Testis (tissue), 3 donors: ENCODE measurements around the gene RBMS2. TPM values are rescaled to one million over a fixed set of nuclear protein-coding genes. Genes with fewer than 3 reads are reported as not detected.

ENCODE experiments used
- DNase-seq: peaks from one replicate; pipeline ENCODE4 v3.0.0-alpha.2; 2019
- H3K27ac ChIP-seq, 2 donors: fragments of 200-600 bp; sonication (generic); one replicate each; pipeline ENCODE4 v1.5.1; 2019
- H3K27me3 ChIP-seq: fragments of 200-600 bp; sonication (generic); one replicate; pipeline ENCODE4 v1.5.1; 2019
- H3K36me3 ChIP-seq: fragments of 200-600 bp; sonication (generic); one replicate; pipeline ENCODE4 v1.5.1; 2017; ENCODE audit warnings: low read depth; ENCODE audit errors: missing control alignments
- H3K4me1 ChIP-seq: fragments of 200-600 bp; sonication (generic); one replicate; pipeline ENCODE4 v1.5.1; 2019
- H3K4me3 ChIP-seq, 2 donors: fragments of 200-600 bp; sonication (generic); one replicate each; pipeline ENCODE4 v1.5.1; 2017 to 2019
- H3K9me3 ChIP-seq: fragments of 200-600 bp; sonication (generic); one replicate; pipeline ENCODE4 v1.5.1; 2017
- CTCF ChIP-seq, 3 experiments: fragments of 450-650 bp in 2 of 3; fragments of 200-600 bp in 1 of 3; sonication (generic) in 1 of 3; IDR thresholded peaks; one replicate each; pipeline ENCODE4 v1.5.1; 2016 to 2019; ENCODE audit warnings: antibody characterized with exemption in 3 of 3, mild to moderate bottlenecking in 2 of 3, moderate library complexity in 1 of 3
- POLR2A ChIP-seq: fragments of 450-650 bp; IDR thresholded peaks from one replicate; pipeline ENCODE4 v1.6.1; 2017; ENCODE audit warnings: antibody characterized with exemption, mild to moderate bottlenecking, moderate library complexity
- WGBS, 2 donors: methylation state at CpG; one replicate each; pipeline ENCODE4 v1.1.5; 2018; 5-methylcytosine and 5-hydroxymethylcytosine counted together
- intact Hi-C: fragments of 100-400 bp; cut with DNase I; formaldehyde crosslinking; loops from one replicate; pipeline ENCODE4 v1.15.1; 2023; ENCODE audit warnings: low total_unique reads
- polyA plus RNA-seq: library from polyadenylated mRNA; stranded (reverse); fragments of 350-450 nt; fragmentation: Illumina TruSeq; extraction: RNeasy Lipid Tissue Mini Kit (QIAGEN cat#74804); gene quantifications from one replicate; pipeline ENCODE4 v1.2.3, GENCODE V29; 2014; ENCODE audit warnings: low read depth, low replicate concordance; ENCODE audit not compliant: insufficient read depth
- small RNA-seq, 2 donors: library from RNA; depleted of rRNA; stranded (forward); fragments of <200 nt; gene quantifications; one replicate each; pipeline ENCODE3, GENCODE V24; 2016
- total RNA-seq, 2 donors: library from RNA; depleted of rRNA; stranded (reverse); fragments of >200 nt; gene quantifications; one replicate each; pipeline ENCODE4 v1.2.3, GENCODE V29; 2016

RBMS2 gene
- total and polyA plus RNA-seq, 3 donors from 2014 or later, result 12.8 to 15.8 (median 12.8) TPM

GRCh38 chr12:56637621-56638020 lies 116.0 kb downstream of the RBMS2 start:
- Histone ChIP-seq H3K36me3 (no peaks in the 10 kb centered on the region), H3K27ac (peak overlapping the region in 1 of 2 donors; percentile 98), H3K9me3 (no peaks in the 10 kb centered on the region), H3K27me3 (no peaks in the 10 kb centered on the region), H3K4me1 (peaks cover 22% of the 10 kb centered on the region), H3K4me3 (no peak overlapping the region)
- WGBS, 2 donors, result 54 to 65% methylated on average over 2 of the region's 2 CpGs
- no peak for TF ChIP-seq POLR2A
- TF ChIP-seq CTCF (IDR thresholded peaks at IDR 0.05), result no peak
- no peak for DNase-seq
- intact Hi-C loops, result no loop called here

GRCh38 chr12:56641219-56641618 lies 119.6 kb downstream of the RBMS2 start:
- WGBS, 2 donors, result 84 to 87% methylated on average over 6 of the region's 6 CpGs
- TF ChIP-seq CTCF (IDR thresholded peaks at IDR 0.05) (no peak), POLR2A (no peak)
- H3K27ac ChIP-seq, result no peak overlapping the region
- H3K4me1 ChIP-seq, result peaks cover 14% of the 10 kb centered on the region
- intact Hi-C loops, result no loop called here
- H3K9me3 ChIP-seq, result no peaks in the 10 kb centered on the region
- no peak for DNase-seq
- H3K27me3 ChIP-seq, result no peaks in the 10 kb centered on the region
- H3K36me3 ChIP-seq, result no peaks in the 10 kb centered on the region
- H3K4me3 ChIP-seq, result no peak overlapping the region

GRCh38 chr12:56644654-56645053 lies 123.0 kb downstream of the RBMS2 start:
- DNase-seq, result no peak
- WGBS, 2 donors, result 26 to 36% methylated on average over 4 of the region's 4 CpGs
- intact Hi-C loops, result no loop called here
- Histone ChIP-seq H3K27ac (peak overlapping the region; percentile 89 to 95), H3K4me3 (peak overlapping the region; percentile 84 to 98), H3K27me3 (no peaks in the 10 kb centered on the region), H3K36me3 (no peaks in the 10 kb centered on the region), H3K9me3 (no peaks in the 10 kb centered on the region), H3K4me1 (peaks cover 14% of the 10 kb centered on the region)
- TF ChIP-seq CTCF (IDR thresholded peaks at IDR 0.05) (no peak), POLR2A (no peak)

- peak overlapping the region; percentile 89 to 95 for H3K27ac ChIP-seq
- intact Hi-C loops, result no loop called here
- WGBS, 2 donors, result 0% methylated on average over 29 of the region's 29 CpGs
- no peaks in the 10 kb centered on the region for H3K27me3 ChIP-seq
- H3K9me3 ChIP-seq, result no peaks in the 10 kb centered on the region
- DNase-seq, result peak; percentile 34
- TF ChIP-seq CTCF (IDR thresholded peaks at IDR 0.05), result no peak
- no peak for TF ChIP-seq POLR2A
- peaks cover 14% of the 10 kb centered on the region for H3K4me1 ChIP-seq
- H3K4me3 ChIP-seq, result peak overlapping the region; percentile 84 to 98
- H3K36me3 ChIP-seq, result no peaks in the 10 kb centered on the region
Measured at GRCh38 chr12:56645201-56645716, 123.6 kb downstream of the RBMS2 start.

Small RNA genes lying within 50 kb of the gene (small RNA-seq; reads per million reads assigned to genes)
- gene RNU6-343P (0 reads per million in 2 donors), gene SNORD59A (30,869 to 42,502 reads per million in 2 donors)

Other genes starting within 250 kb of the RBMS2 start
- 10 to 100 TPM; 67.8 to 70.2 TPM for gene CS, start 221.5 kb upstream of the RBMS2 start, total RNA-seq
- 63.8 TPM for gene CS, start 221.5 kb upstream of the RBMS2 start, polyA plus RNA-seq
- 10 to 100 TPM; 62.4 to 63.3 TPM for gene CNPY2, start 205.8 kb upstream of the RBMS2 start, total RNA-seq
- gene CNPY2, start 205.8 kb upstream of the RBMS2 start, polyA plus RNA-seq, result 82.5 TPM
- 100 to 1,000 TPM; 105 to 155 TPM for gene PAN2, start 187.8 kb upstream of the RBMS2 start, total RNA-seq
- 119 TPM for gene PAN2, start 187.8 kb upstream of the RBMS2 start, polyA plus RNA-seq
- gene IL23A, start 182.9 kb upstream of the RBMS2 start, total RNA-seq, result 1 to 10 TPM; 8.1 to 8.4 TPM
- gene IL23A, start 182.9 kb upstream of the RBMS2 start, polyA plus RNA-seq, result 34.9 TPM
- gene STAT2, start 161.7 kb upstream of the RBMS2 start, total RNA-seq, result 100 to 1,000 TPM; 110 to 122 TPM
- 57.0 TPM for gene STAT2, start 161.7 kb upstream of the RBMS2 start, polyA plus RNA-seq
- not detected for gene APOF, start 159.0 kb upstream of the RBMS2 start, total RNA-seq
- gene APOF, start 159.0 kb upstream of the RBMS2 start, polyA plus RNA-seq, result not detected
- gene TIMELESS, start 72.4 kb upstream of the RBMS2 start, total RNA-seq, result 10 to 100 TPM; 16.2 to 16.3 TPM
- gene TIMELESS, start 72.4 kb upstream of the RBMS2 start, polyA plus RNA-seq, result 13.5 TPM
- 1 to 10 TPM in 1 of 2 donors, under 1 TPM in 1; 0.63 to 1.2 TPM for gene MIP, start 67.2 kb upstream of the RBMS2 start, total RNA-seq
- 1.1 TPM for gene MIP, start 67.2 kb upstream of the RBMS2 start, polyA plus RNA-seq
- 1 to 10 TPM; 6.8 to 6.9 TPM for gene SPRYD4, start 53.2 kb upstream of the RBMS2 start, total RNA-seq
- 2.6 TPM for gene SPRYD4, start 53.2 kb upstream of the RBMS2 start, polyA plus RNA-seq
- gene GLS2, start 33.7 kb upstream of the RBMS2 start, total RNA-seq, result 1 to 10 TPM; 3.8 to 4.7 TPM
- gene GLS2, start 33.7 kb upstream of the RBMS2 start, polyA plus RNA-seq, result 2.2 TPM
- 100 to 1,000 TPM; 250 to 316 TPM for gene BAZ2A, start 108.5 kb downstream of the RBMS2 start, total RNA-seq
- 134 TPM for gene BAZ2A, start 108.5 kb downstream of the RBMS2 start, polyA plus RNA-seq
- 100 to 1,000 TPM; 342 to 387 TPM for gene ATP5F1B, start 124.2 kb downstream of the RBMS2 start, total RNA-seq
- gene ATP5F1B, start 124.2 kb downstream of the RBMS2 start, polyA plus RNA-seq, result 666 TPM
- 100 to 1,000 TPM; 102 to 110 TPM for gene PTGES3, start 166.5 kb downstream of the RBMS2 start, total RNA-seq
- gene PTGES3, start 166.5 kb downstream of the RBMS2 start, polyA plus RNA-seq, result 267 TPM
- 100 to 1,000 TPM; 431 to 696 TPM for gene NACA, start 203.5 kb downstream of the RBMS2 start, total RNA-seq
- gene NACA, start 203.5 kb downstream of the RBMS2 start, polyA plus RNA-seq, result 866 TPM
- gene PRIM1, start 230.5 kb downstream of the RBMS2 start, total RNA-seq, result 10 to 100 TPM; 20.5 to 29.9 TPM
- 21.8 TPM for gene PRIM1, start 230.5 kb downstream of the RBMS2 start, polyA plus RNA-seq
- gene HSD17B6, start 241.5 kb downstream of the RBMS2 start, total RNA-seq, result 10 to 100 TPM in 1 of 2 donors, 1 to 10 TPM in 1; 9.8 to 12.0 TPM
- 36.1 TPM for gene HSD17B6, start 241.5 kb downstream of the RBMS2 start, polyA plus RNA-seq